GM18909 (cell line): ENCODE measurements around the gene CIZ1.
"Not testable (repeated sequence)": the region's sequence is repeated elsewhere in the genome, so short reads cannot be mapped to it uniquely, and the experiment has no call there.

Source experiments
- ATAC-seq: cut with Tn5 transposase; IDR thresholded peaks from one replicate; pipeline ENCODE4 v1.9.1; 2021; ENCODE audit warnings: mild to moderate bottlenecking; ENCODE audit not compliant: unreplicated experiment, poor library complexity

CIZ1 gene

DNA sequence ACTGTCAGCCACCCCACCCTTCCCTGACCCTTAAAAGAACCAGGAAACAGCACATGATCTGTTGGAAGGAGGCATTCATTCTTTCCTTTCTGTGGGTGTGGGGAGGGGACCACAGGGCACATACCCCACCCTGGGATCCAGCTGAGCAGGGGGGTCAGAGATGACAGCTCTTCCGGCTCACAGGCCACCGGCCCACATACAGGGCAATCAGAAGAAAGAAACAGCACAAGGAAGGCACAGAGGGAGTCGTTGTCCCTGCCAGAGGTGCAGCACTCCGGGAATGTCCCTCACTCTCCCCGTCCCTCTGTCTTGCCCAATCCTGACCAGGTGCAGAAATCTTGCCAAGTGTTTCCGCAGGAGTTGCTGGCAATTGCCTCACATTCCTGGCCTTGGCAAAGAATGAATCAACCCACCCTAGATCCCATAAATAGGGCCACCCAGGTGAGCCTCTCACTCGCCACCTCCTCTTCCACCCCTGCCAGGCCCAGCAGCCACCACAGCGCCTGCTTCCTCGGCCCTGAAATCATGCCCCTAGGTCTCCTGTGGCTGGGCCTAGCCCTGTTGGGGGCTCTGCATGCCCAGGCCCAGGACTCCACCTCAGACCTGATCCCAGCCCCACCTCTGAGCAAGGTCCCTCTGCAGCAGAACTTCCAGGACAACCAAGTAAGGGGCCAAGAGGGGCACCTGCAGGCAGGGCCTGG is 42.2 kb downstream of the CIZ1 start, which contains the start of gene LCN2:
Gene LCN2, plus strand, starts transcription at position 453 of the 701 bp plus-strand sequence. Its CDS starts 73 bp downstream, at position 526.
- no peak for ATAC-seq

DNA sequence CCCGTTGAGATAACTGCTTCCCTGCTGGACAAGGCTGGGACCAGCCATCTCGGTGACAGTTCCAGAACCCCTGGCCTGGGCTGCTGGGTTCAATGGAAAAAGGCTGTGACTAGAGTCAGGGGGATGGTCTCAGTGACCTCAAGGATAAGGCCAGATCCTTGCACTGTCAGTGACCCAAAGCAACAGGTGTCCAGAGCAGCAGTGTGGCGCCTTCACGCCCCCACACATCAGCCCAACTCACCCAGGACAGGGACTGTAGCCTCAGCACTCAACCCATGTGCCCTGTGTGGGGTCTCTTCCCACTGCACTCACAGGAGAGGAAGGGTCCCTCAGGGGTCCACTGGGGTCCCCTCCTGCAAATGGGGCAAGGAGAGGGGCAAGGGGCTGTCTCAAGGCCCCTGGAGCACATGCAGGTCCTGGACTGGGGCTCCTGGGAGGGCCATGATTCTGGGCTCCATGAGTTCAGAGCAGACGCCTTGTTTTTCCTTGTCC is 42.8 kb downstream of the CIZ1 start:
- ATAC-seq: no peak

DNA sequence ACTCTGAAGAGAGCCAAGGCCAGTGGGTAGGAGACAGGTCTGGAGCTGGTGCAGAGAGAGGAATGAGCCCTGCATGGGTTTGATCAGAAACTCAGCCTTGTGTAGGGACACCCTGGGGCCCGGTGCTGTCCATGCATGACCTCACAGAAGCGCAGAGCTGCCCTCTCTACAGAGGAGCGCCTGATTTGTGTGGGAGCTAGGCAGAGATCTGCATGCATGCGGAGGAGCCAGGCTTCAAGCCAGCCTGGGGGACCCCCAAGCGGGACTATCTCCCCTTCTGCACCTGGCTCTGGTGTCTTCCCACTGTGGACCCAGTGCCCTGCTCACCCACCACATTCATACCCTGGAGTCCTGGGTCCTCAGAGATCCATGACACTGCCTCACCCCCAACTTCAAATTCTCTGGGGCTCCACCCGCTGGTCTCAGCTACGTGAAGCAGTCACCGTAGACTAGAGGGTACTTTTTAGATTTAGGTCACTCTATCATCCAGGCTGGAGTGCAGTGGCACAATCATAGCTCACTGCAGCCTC is 44.7 kb downstream of the CIZ1 start:
- no peak for ATAC-seq

- ATAC-seq: no peak
Observed at GRCh38 chr9:128145951-128146351, 45.4 kb downstream of the CIZ1 start.

- no peak for ATAC-seq
Observed at GRCh38 chr9:128145536-128145935, 45.8 kb downstream of the CIZ1 start.

DNA sequence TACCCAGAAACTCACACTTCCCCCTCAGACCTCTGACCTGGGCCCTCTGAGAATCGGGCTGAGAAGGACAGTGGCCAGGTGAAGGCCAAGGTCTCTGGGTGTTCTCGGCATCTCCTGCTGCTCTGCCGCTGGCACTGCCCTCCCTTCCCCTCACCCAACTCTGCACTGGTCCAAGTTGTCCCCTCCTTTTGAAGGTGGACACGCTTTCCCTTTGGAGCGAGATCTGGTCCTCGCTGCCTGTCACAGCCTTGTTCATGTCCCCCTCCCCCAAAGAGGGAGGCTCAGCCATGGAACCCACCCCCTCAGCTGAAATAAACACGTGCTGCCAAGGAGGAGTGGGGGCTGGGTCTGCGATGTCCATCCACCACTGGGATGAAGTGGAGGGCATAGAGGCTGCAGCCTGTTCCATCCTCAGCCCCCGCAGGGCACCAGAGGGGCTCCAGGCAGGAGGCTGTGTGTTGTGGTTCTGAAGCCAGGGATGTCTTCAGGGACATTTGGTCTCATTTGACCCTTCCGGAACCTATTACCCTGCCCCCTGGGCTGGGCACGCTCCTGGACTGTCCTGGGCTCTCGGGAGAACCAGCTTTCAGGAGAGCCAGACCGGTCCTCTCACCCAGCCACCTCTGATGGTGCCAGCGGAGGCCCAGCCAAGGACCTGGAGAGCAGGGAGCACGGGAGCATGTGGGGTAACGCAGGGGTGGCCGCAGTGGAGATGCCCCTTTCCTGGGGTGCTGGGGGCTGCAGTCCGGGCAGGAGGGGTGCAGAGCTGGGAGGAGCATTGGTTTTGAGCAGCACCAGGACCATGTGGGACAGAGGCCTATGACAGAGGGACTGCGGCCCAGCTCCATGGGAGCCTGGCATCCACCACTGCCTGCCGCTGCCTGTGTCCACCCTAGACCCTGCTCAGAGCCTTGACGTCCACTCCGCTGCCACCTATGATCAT is 46.9 kb downstream of the CIZ1 start:
- no peak for ATAC-seq

GRCh38 chr9:128143525-128144238 is 47.7 kb downstream of the CIZ1 start:
- ATAC-seq: no peak

- no peak for ATAC-seq
Observed at GRCh38 chr9:128142596-128142995, 48.8 kb downstream of the CIZ1 start.

- no peak for ATAC-seq
Observed at GRCh38 chr9:128142061-128142460, 49.3 kb downstream of the CIZ1 start.

DNA sequence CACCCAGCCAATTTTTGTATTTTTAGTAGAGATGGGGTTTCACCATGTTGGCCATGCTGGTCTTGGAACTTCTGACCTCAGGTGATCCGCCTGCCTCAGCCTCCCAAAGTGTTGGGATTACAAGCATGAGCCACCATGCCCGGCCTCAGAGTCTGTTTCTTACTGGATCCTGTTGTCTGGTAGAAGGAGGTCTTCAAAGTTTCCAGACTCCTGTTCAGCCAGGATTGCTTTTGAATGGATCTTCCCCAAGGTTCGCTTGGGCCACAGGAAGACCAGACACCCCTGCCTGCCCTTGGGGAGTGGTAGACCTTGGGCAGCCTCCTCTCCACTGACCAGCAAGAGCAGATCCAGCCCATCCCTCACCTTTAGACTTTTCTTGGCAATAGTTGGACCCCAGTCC is 49.8 kb downstream of the CIZ1 start:
- no peak for ATAC-seq

- no peak for ATAC-seq
Observed at GRCh38 chr9:128139621-128140020, 51.8 kb downstream of the CIZ1 start.

GRCh38 chr9:128138001-128138400 is 53.4 kb downstream of the CIZ1 start:
- no peak for ATAC-seq

DNA sequence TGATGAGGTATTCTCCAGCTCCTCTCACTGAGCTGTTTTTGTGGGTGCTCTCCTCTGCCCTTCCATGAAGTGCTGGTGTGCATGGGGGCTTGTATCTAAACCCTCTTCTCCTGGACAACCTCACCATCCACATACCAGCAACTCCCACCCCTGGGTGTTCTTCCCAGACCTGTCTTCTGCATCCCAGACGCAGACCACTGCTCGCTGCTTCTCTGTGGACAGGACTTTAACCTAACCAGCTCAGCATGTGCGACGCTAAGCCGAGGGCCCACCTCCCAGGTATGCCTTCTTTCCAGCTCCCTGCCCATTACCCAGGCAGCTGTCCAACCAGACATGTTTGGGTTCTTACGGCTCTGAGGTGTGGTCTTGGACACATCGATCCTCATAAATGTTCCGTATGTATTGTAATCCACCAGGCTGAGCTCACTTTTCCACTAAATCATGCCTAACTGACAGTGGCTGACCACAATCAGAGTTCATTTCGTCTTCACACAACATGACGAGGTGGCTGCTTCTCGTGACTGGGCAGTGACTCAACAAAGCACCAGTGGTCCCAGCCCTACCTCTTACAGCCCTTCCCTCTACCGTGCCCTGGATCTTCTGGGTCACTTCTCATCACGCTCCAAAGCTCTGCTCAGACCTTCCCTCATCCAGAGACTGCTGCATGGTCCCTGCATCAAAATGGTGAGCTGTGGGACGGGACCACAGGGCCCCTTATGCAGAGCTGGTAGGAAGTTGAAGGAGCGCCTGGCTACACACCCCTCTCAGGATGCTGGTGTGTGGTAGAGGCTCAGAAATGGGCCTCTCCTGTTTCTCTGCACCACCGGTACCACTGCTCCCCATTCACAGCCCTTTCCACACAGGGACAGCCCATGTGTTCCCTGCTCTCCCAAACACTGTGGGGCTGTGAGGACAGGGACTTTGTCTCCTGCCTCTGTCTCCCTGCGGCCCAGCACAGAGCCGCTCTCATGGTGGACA is 54.3 kb downstream of the CIZ1 start:
- ATAC-seq: no peak

GRCh38 chr9:128135561-128135960 is 55.8 kb downstream of the CIZ1 start:
- ATAC-seq: not testable (repeated sequence)

DNA sequence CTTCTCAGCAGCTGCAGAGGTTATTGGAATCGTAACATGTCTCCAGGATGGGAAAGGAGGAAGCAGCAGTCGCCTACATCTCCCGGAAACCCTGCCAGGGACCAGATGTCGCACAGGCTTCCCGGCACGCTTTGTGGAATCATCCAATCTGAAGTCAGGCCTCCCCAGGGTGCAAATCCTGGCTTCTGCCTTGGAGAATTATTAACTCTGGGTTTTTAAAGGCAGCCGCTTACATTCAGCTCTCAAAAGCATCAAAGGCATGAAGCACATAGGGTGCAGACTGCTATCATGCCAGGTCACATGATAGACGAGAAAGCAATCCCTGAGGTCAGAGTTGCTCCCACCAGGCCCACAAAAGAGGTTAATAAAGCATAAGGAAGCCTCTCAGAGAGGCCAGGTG is 59.2 kb downstream of the CIZ1 start:
- not testable (repeated sequence) for ATAC-seq

- ATAC-seq: not testable (repeated sequence)
Observed at GRCh38 chr9:128131346-128131745, 60.0 kb downstream of the CIZ1 start.

DNA sequence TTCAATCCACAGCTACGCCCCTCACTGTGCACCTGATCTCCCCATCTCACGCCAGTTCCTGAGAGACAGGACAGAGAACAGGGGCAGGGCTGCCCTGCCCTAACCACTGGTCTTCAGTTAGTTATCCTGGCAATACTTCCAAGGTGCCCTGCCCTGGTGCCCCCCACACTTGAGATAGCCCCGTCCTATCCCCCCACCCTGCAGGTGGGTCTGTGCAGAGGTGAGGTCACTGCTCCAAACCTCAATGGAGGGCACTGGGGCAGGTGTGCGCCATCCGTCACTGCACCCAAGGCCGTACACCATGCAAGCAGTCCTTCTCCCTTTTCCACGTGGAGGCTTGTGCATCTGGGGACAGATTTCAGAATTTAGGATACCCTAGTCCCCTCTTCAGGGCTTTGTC is 60.7 kb downstream of the CIZ1 start:
- not testable (repeated sequence) for ATAC-seq

DNA sequence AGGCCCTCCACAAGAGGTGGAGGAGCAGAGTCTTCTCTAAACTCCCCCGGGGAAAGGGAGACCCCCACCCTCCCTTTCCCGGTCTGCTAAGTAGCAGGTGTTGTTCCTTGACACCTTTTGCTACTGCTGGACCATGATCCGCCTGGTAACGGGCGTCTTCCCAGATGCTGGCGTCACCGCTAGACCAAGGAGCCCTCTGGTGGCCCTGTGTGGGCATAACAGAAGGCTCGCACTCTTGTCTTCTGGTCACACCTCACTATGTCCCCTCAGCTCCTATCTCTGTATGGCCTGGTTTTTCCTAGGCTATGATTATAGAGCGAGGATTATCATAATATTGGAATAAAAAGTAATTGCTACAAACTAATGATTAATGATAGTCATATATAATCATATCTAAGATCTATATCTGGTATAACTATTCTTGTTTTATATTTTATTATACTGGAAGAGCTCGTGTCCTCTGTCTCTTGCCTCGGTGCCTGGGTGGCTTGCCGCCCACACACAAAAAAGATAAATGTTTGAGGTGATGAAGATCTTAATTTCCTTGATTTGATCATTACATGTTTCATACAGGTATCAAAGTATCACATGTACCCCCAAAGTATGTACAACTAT is 61.3 kb downstream of the CIZ1 start:
- not testable (repeated sequence) for ATAC-seq
